WI38 (cell line): Measurements from ENCODE around the gene ZHX3.

Source experiments
- H3K4me3 ChIP-seq: 2 replicates; pipeline ENCODE4 v1.5.1; 2011; ENCODE audit warnings: low read depth, mild to moderate bottlenecking, control low read depth, low read length
- TF ChIP-seq, protein P1 (sequence below): IDR thresholded peaks from 2 replicates; pipeline ENCODE4 v1.5.1; 2012; ENCODE audit warnings: low read depth, mild to moderate bottlenecking, control low read depth, low read length

Gene ZHX3

DNA sequence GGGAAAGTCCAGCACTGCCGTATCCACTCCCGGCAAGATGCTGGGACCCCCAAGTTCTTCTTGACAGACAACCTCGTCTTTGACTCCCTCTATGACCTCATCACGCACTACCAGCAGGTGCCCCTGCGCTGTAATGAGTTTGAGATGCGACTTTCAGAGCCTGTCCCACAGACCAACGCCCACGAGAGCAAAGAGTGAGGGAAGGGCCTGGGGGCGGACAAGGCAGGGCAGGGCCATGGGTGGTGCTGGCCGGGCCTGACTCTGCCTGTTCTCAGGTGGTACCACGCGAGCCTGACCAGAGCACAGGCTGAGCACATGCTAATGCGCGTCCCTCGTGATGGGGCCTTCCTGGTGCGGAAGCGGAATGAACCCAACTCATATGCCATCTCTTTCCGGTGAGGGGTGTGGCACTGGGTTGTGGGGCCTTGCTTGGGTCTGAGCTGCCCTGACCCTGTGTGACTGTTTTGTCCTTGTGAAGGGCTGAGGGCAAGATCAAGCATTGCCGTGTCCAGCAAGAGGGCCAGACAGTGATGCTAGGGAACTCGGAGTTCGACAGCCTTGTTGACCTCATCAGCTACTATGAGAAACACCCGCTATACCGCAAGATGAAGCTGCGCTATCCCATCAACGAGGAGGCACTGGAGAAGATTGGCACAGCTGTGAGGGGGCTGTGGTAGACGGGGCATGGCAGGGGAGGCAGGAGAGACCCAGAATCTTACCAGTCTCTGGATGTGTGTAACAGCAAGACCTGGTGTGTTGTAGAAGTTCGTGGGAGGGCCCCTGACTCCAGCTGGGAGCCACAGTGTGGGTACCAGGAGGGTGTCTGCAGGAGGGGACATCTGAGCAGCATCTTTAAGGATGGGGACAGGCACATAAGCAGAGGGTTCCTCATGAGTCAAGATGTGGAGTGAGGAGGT lies 151.1 kb downstream of the ZHX3 start:
- TF ChIP-seq, protein P1, sequence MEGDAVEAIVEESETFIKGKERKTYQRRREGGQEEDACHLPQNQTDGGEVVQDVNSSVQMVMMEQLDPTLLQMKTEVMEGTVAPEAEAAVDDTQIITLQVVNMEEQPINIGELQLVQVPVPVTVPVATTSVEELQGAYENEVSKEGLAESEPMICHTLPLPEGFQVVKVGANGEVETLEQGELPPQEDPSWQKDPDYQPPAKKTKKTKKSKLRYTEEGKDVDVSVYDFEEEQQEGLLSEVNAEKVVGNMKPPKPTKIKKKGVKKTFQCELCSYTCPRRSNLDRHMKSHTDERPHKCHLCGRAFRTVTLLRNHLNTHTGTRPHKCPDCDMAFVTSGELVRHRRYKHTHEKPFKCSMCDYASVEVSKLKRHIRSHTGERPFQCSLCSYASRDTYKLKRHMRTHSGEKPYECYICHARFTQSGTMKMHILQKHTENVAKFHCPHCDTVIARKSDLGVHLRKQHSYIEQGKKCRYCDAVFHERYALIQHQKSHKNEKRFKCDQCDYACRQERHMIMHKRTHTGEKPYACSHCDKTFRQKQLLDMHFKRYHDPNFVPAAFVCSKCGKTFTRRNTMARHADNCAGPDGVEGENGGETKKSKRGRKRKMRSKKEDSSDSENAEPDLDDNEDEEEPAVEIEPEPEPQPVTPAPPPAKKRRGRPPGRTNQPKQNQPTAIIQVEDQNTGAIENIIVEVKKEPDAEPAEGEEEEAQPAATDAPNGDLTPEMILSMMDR = no peak
- no peak overlapping the region for H3K4me3 ChIP-seq

DNA sequence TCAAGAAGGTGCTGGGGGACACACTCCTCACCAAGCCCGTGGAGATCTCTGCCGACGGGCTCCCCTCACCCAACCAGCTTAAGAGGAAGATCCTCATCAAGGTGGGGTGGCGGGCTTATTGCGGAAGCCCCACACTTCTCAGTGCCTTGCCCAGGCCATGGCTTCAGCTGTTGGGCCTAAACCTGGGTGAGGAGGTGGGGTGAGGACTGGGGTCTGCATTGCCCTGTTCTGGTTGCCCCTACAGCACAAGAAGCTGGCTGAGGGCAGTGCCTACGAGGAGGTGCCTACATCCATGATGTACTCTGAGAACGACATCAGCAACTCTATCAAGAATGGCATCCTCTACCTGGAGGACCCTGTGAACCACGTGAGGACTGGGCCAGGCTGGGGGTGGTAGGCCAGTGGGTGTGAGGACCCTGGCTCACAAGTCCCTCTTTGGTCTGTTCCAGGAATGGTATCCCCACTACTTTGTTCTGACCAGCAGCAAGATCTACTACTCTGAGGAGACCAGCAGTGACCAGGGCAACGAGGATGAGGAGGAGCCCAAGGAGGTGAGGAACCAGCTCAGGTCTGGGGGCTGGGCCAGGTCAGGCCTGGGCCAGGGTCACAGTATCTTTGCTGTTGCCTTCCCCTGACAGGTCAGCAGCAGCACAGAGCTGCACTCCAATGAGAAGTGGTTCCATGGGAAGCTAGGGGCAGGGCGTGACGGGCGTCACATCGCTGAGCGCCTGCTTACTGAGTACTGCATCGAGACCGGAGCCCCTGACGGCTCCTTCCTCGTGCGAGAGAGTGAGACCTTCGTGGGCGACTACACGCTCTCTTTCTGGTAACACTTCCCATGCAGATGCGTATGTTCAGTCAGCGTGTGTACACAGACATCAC lies 152.3 kb downstream of the ZHX3 start:
- TF ChIP-seq, protein P1 = no peak
- no peak overlapping the region for H3K4me3 ChIP-seq

DNA sequence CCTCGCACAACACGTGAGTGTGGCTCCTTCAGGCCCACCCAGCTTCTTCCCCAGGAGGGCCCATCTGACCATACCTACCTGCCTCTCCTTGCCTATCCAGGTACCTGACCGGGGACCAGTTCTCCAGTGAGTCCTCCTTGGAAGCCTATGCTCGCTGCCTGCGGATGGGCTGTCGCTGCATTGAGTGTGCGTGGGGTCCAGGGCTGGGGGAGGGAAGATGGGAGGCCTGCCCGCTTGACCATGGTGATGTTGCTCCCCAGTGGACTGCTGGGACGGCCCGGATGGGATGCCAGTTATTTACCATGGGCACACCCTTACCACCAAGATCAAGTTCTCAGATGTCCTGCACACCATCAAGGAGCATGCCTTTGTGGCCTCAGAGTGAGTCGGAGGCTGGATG lies 153.7 kb downstream of the ZHX3 start:
- H3K4me3 ChIP-seq = no peak overlapping the region
- TF ChIP-seq, protein P1 = no peak

- TF ChIP-seq, protein P1 = no peak
- no peak overlapping the region for H3K4me3 ChIP-seq
These were observed 155.1 kb downstream of the ZHX3 start for GRCh38 chr20:41162396-41162795.

DNA sequence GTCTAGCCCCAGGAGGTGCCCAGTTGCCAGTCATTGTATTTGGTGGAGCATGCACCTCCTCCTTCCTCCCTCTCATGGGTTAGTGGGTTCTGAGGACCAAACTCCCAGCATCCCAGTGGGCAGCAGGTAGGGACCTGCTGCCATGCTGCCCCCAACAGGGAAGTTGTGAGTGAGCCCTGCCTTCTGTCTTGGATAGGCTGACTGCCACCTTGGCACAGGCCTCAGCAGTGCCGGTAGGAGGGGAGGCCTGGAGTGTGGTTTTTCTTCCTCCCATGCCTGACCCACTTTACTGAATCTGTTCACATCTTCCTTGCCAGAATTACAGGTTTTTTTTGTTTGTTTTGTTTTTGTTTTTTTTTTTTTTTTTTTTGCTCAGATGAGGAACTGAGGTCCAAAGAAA lies 155.6 kb downstream of the ZHX3 start:
- H3K4me3 ChIP-seq = no peak overlapping the region
- TF ChIP-seq, protein P1 = no peak

DNA sequence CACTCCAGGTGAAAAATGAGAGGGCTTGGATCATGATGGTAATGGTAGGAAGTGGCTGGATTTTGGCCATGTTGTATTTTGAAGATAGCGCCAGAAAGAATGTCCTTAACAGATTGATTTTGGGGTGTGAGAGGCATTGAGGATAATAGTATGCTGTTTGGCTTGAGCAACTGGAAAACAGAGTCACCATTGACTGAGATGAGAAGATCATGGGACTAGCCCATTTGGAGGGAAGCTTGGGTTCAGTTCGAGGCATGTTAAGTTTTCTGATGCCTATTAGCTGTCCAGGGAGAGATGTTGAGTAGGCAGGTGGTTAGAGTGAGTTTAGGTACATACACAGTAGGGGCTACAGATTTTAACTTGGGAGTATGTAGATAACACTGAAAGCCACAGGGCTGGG lies 156.8 kb downstream of the ZHX3 start:
- no peak overlapping the region for H3K4me3 ChIP-seq
- TF ChIP-seq, protein P1 = no peak
